Measurements from ENCODE around the gene RRAGB.

DNA sequence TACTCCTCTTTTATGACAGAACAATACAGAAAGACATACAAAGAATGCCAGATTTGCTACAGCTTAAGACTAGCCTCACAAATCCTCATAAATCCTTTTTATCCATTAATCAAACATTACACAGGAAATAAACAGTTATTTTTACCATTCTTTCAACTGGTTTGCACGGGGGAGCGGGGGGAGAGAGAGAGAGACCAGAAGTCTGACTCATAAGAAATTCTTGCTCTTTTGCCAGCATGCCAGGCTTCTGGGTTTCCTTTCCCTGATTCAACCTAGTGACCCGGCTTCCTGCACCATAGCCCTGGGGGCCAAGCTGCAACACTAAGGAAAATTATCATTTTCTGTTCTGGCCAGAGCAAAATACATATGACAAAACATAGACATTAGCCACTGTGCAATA is 6.8 kb upstream of the RRAGB start:
- no peak for TF ChIP-seq POLR2A (IDR thresholded peaks at IDR 0.05)
- TF ChIP-seq, protein P1, sequence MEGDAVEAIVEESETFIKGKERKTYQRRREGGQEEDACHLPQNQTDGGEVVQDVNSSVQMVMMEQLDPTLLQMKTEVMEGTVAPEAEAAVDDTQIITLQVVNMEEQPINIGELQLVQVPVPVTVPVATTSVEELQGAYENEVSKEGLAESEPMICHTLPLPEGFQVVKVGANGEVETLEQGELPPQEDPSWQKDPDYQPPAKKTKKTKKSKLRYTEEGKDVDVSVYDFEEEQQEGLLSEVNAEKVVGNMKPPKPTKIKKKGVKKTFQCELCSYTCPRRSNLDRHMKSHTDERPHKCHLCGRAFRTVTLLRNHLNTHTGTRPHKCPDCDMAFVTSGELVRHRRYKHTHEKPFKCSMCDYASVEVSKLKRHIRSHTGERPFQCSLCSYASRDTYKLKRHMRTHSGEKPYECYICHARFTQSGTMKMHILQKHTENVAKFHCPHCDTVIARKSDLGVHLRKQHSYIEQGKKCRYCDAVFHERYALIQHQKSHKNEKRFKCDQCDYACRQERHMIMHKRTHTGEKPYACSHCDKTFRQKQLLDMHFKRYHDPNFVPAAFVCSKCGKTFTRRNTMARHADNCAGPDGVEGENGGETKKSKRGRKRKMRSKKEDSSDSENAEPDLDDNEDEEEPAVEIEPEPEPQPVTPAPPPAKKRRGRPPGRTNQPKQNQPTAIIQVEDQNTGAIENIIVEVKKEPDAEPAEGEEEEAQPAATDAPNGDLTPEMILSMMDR (IDR thresholded peaks at IDR 0.05), result no peak
